ENCODE measurements around the gene SEPTIN5.

Gene SEPTIN5

GRCh38 chr22:19740586-19740985, 26.3 kb downstream of the SEPTIN5 start:
- TF ChIP-seq FOXP2 (optimal IDR thresholded peaks at IDR 0.05; ENCODE audit: borderline replicate concordance, extremely low read depth, extremely low read length, insufficient read depth) (no peak), TAF1 (IDR thresholded peaks at IDR 0.05; ENCODE audit: borderline replicate concordance, insufficient read depth, low read length) (no peak), POLR2AphosphoS5 (IDR thresholded peaks at IDR 0.05; ENCODE audit: low read depth, low read length) (no peak), SIN3A (IDR thresholded peaks at IDR 0.05; ENCODE audit: borderline replicate concordance, insufficient read depth, low read length) (no peak)
- TF ChIP-seq, protein P1, sequence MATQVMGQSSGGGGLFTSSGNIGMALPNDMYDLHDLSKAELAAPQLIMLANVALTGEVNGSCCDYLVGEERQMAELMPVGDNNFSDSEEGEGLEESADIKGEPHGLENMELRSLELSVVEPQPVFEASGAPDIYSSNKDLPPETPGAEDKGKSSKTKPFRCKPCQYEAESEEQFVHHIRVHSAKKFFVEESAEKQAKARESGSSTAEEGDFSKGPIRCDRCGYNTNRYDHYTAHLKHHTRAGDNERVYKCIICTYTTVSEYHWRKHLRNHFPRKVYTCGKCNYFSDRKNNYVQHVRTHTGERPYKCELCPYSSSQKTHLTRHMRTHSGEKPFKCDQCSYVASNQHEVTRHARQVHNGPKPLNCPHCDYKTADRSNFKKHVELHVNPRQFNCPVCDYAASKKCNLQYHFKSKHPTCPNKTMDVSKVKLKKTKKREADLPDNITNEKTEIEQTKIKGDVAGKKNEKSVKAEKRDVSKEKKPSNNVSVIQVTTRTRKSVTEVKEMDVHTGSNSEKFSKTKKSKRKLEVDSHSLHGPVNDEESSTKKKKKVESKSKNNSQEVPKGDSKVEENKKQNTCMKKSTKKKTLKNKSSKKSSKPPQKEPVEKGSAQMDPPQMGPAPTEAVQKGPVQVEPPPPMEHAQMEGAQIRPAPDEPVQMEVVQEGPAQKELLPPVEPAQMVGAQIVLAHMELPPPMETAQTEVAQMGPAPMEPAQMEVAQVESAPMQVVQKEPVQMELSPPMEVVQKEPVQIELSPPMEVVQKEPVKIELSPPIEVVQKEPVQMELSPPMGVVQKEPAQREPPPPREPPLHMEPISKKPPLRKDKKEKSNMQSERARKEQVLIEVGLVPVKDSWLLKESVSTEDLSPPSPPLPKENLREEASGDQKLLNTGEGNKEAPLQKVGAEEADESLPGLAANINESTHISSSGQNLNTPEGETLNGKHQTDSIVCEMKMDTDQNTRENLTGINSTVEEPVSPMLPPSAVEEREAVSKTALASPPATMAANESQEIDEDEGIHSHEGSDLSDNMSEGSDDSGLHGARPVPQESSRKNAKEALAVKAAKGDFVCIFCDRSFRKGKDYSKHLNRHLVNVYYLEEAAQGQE (IDR thresholded peaks at IDR 0.05; ENCODE audit: insufficient read depth in 1 of 2, low read depth in 2 of 2, low read length in 2 of 2) = no peak

DNA sequence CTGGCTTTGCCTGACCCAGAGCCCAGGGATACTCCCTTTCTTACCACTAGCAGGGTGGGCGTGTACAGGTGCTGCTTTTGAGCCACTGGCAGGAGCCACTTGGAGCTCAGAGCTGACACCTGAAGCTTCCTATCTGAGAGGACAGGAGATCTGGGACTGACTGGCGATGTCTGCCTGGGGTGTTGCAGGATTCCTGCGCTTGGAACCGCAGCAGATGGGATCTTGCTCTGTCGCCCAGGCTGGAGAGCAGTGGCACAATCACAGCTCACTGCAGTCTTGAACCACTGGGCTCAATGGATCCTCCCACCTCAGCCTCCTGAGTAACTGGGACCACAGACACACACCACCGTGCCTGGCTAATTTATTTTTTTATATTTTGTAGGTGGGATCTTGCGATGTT, 26.8 kb downstream of the SEPTIN5 start:
- TF ChIP-seq POLR2AphosphoS5 (IDR thresholded peaks at IDR 0.05; ENCODE audit: low read depth, low read length) = no peak
- no peak for TF ChIP-seq SIN3A (IDR thresholded peaks at IDR 0.05; ENCODE audit: borderline replicate concordance, insufficient read depth, low read length)
- TF ChIP-seq, protein P1 (IDR thresholded peaks at IDR 0.05; ENCODE audit: insufficient read depth in 1 of 2, low read depth in 2 of 2, low read length in 2 of 2) = no peak
- TF ChIP-seq TAF1 (IDR thresholded peaks at IDR 0.05; ENCODE audit: borderline replicate concordance, insufficient read depth, low read length) = no peak
- TF ChIP-seq FOXP2 (optimal IDR thresholded peaks at IDR 0.05; ENCODE audit: borderline replicate concordance, extremely low read depth, extremely low read length, insufficient read depth) = no peak

- TF ChIP-seq FOXP2 (optimal IDR thresholded peaks at IDR 0.05; ENCODE audit: borderline replicate concordance, extremely low read depth, extremely low read length, insufficient read depth) (no peak), SIN3A (IDR thresholded peaks at IDR 0.05; ENCODE audit: borderline replicate concordance, insufficient read depth, low read length) (no peak), POLR2AphosphoS5 (IDR thresholded peaks at IDR 0.05; ENCODE audit: low read depth, low read length) (no peak), TAF1 (IDR thresholded peaks at IDR 0.05; ENCODE audit: borderline replicate concordance, insufficient read depth, low read length) (no peak)
- TF ChIP-seq, protein P1 (IDR thresholded peaks at IDR 0.05; ENCODE audit: insufficient read depth in 1 of 2, low read depth in 2 of 2, low read length in 2 of 2) = no peak
Observed at GRCh38 chr22:19742160-19743066, 28.1 kb downstream of the SEPTIN5 start.

- TF ChIP-seq POLR2AphosphoS5 (IDR thresholded peaks at IDR 0.05; ENCODE audit: low read depth, low read length) = no peak
- no peak for TF ChIP-seq SIN3A (IDR thresholded peaks at IDR 0.05; ENCODE audit: borderline replicate concordance, insufficient read depth, low read length)
- TF ChIP-seq FOXP2 (optimal IDR thresholded peaks at IDR 0.05; ENCODE audit: borderline replicate concordance, extremely low read depth, extremely low read length, insufficient read depth) = no peak
- TF ChIP-seq TAF1 (IDR thresholded peaks at IDR 0.05; ENCODE audit: borderline replicate concordance, insufficient read depth, low read length) = no peak
- TF ChIP-seq, protein P1 (IDR thresholded peaks at IDR 0.05; ENCODE audit: insufficient read depth in 1 of 2, low read depth in 2 of 2, low read length in 2 of 2) = no peak
Observed at GRCh38 chr22:19743081-19743480, 28.8 kb downstream of the SEPTIN5 start.
